Measurements from ENCODE around the gene DIPK1A. TPM values are rescaled to one million over a fixed set of nuclear protein-coding genes. Genes with fewer than 3 reads are reported as not detected.

The DIPK1A gene
- total and polyA plus RNA-seq, 2 donors (not counting 1 experiment from before 2014, with no cell fraction given) = 19.7 to 85.7 TPM

- Histone ChIP-seq H3K4me2 (ENCODE audit: extremely low read depth, insufficient read depth, low read length) (no peak overlapping the region), H3K27ac (ENCODE audit: insufficient read depth, low read length) (no peak overlapping the region), H3K79me2 (ENCODE audit: control insufficient read depth, insufficient read depth, low read length) (no peaks in the 10 kb centered on the region), H3K9me3 (ENCODE audit: control insufficient read depth, insufficient read depth, low read depth, low read length) (no peaks in the 10 kb centered on the region), H3K4me3 (replicated peaks in 1 of 4; ENCODE audit: control extremely low read depth in 1 of 4, insufficient read depth in 1 of 4, low read depth in 3 of 4, low read length in 4 of 4) (no peak overlapping the region), H3K36me3 (ENCODE audit: control insufficient read depth, insufficient read depth, low read length) (no peaks in the 10 kb centered on the region), H3K4me1 (ENCODE audit: control insufficient read depth, extremely low read depth, insufficient read depth, low read length) (no peaks in the 10 kb centered on the region), H3K9ac (ENCODE audit: insufficient read depth, low read length) (no peak overlapping the region), H4K20me1 (ENCODE audit: control insufficient read depth, extremely low read depth, insufficient read depth, low read length) (no peaks in the 10 kb centered on the region), H3K27me3 (ENCODE audit: control insufficient read depth, insufficient read depth, low read length) (peaks cover 15% of the 10 kb centered on the region), H2AFZ (ENCODE audit: low read length) (no peak overlapping the region)
- TF ChIP-seq CTCF (conservative IDR thresholded peaks at IDR 0.05 in 1 of 2, IDR thresholded peaks at IDR 0.05 in 1 of 2; ENCODE audit: low read depth in 1 of 2, low read length in 2 of 2) (no peak), EZH2 (IDR thresholded peaks at IDR 0.05; ENCODE audit: low read length, missing control alignments) (no peak)
- DNase-seq (ENCODE audit: low read depth in 2 of 2) = no peak
Observed at GRCh38 chr1:92969517-92969916, 8.3 kb upstream of the DIPK1A start.

- H3K27ac ChIP-seq (ENCODE audit: insufficient read depth, low read length) = no peak overlapping the region
Observed at GRCh38 chr1:92968138-92969032, 7.1 kb upstream of the DIPK1A start.

More at GRCh38 chr1:92968138-92969032, 7.1 kb upstream of the DIPK1A start:
- Histone ChIP-seq H3K36me3 (ENCODE audit: control insufficient read depth, insufficient read depth, low read length) (no peaks in the 10 kb centered on the region), H3K9ac (ENCODE audit: insufficient read depth, low read length) (no peak overlapping the region), H3K79me2 (ENCODE audit: control insufficient read depth, insufficient read depth, low read length) (no peaks in the 10 kb centered on the region), H4K20me1 (ENCODE audit: control insufficient read depth, extremely low read depth, insufficient read depth, low read length) (no peaks in the 10 kb centered on the region), H3K4me2 (ENCODE audit: extremely low read depth, insufficient read depth, low read length) (no peak overlapping the region), H3K9me3 (ENCODE audit: control insufficient read depth, insufficient read depth, low read depth, low read length) (no peaks in the 10 kb centered on the region), H3K27me3 (ENCODE audit: control insufficient read depth, insufficient read depth, low read length) (peaks cover 15% of the 10 kb centered on the region), H3K4me3 (replicated peaks in 1 of 4; ENCODE audit: control extremely low read depth in 1 of 4, insufficient read depth in 1 of 4, low read depth in 3 of 4, low read length in 4 of 4) (no peak overlapping the region), H3K4me1 (ENCODE audit: control insufficient read depth, extremely low read depth, insufficient read depth, low read length) (no peaks in the 10 kb centered on the region), H2AFZ (ENCODE audit: low read length) (no peak overlapping the region)
- peak in 1 of 2 donors; percentile 9 for DNase-seq (ENCODE audit: low read depth in 2 of 2)
- TF ChIP-seq EZH2 (IDR thresholded peaks at IDR 0.05; ENCODE audit: low read length, missing control alignments) (no peak), CTCF (conservative IDR thresholded peaks at IDR 0.05 in 1 of 2, IDR thresholded peaks at IDR 0.05 in 1 of 2; ENCODE audit: low read depth in 1 of 2, low read length in 2 of 2) (peak; percentile 56 to 59)

Data from fibroblast of lung (primary cell).